Erythroblast (primary cell): ENCODE measurements around the gene MYL10.

Source experiments
- DNase-seq, 2 experiments: peaks; one replicate each; lab custom pipeline; 2025; lab: John Stamatoyannopoulos, UW
- GATA1 ChIP-seq: IDR thresholded peaks from 2 replicates; pipeline ENCODE4 v1.6.1; 2011; ENCODE audit warnings: low read depth, mild to moderate bottlenecking, control low read depth, low read length, moderate library complexity
- POLR2A ChIP-seq: IDR thresholded peaks from 2 replicates; pipeline ENCODE4 v1.6.1; 2011; ENCODE audit warnings: mild to moderate bottlenecking, low read length

The MYL10 gene

GRCh38 chr7:101590663-101591435, 38.2 kb downstream of the MYL10 start:
- no peak for DNase-seq
- TF ChIP-seq POLR2A (no peak), GATA1 (no peak)

GRCh38 chr7:101589976-101590662, 39.0 kb downstream of the MYL10 start:
- DNase-seq = no peak
- TF ChIP-seq POLR2A (no peak), GATA1 (no peak)

- DNase-seq = no peak
- TF ChIP-seq POLR2A (no peak), GATA1 (no peak)
Measured at GRCh38 chr7:101589052-101589451, 40.0 kb downstream of the MYL10 start.

- no peak for DNase-seq
- TF ChIP-seq GATA1 = no peak
- no peak for TF ChIP-seq POLR2A
Measured at GRCh38 chr7:101588131-101588935, 40.8 kb downstream of the MYL10 start.

- TF ChIP-seq GATA1 (no peak), POLR2A (no peak)
- DNase-seq = no peak
Measured at GRCh38 chr7:101586906-101587677, 42.0 kb downstream of the MYL10 start.

- no peak for TF ChIP-seq POLR2A
- TF ChIP-seq GATA1 = no peak
- DNase-seq = no peak
Measured at GRCh38 chr7:101586078-101586905, 42.8 kb downstream of the MYL10 start.

- no peak for TF ChIP-seq GATA1
- DNase-seq = no peak
Measured at GRCh38 chr7:101582971-101583370, 46.1 kb downstream of the MYL10 start.

GRCh38 chr7:101581891-101582290, 47.2 kb downstream of the MYL10 start:
- no peak for TF ChIP-seq GATA1
- TF ChIP-seq POLR2A = no peak
- DNase-seq = no peak

GRCh38 chr7:101580596-101580995, 48.5 kb downstream of the MYL10 start:
- DNase-seq = no peak

GRCh38 chr7:101578552-101578951, 50.5 kb downstream of the MYL10 start:
- no peak for DNase-seq
- no peak for TF ChIP-seq GATA1
- no peak for TF ChIP-seq POLR2A

More at GRCh38 chr7:101580596-101580995, 48.5 kb downstream of the MYL10 start:
- no peak for TF ChIP-seq POLR2A
- TF ChIP-seq GATA1 = no peak

GRCh38 chr7:101576998-101577397, 52.1 kb downstream of the MYL10 start:
- no peak for DNase-seq
- TF ChIP-seq POLR2A (no peak), GATA1 (no peak)

- TF ChIP-seq GATA1 (no peak), POLR2A (no peak)
Measured at GRCh38 chr7:101575721-101576120, 53.4 kb downstream of the MYL10 start.

More at GRCh38 chr7:101575721-101576120, 53.4 kb downstream of the MYL10 start:
- DNase-seq = no peak
